GM04504 (cell line): Measurements from ENCODE around the gene TPRG1.
"Not testable (repeated sequence)": the region's sequence is repeated elsewhere in the genome, so short reads cannot be mapped to it uniquely, and the experiment has no call there.

Source experiments
- DNase-seq: peaks from one replicate; pipeline ENCODE4 v3.0.0-alpha.2; 2012; ENCODE audit warnings: low read depth

Gene TPRG1

DNA sequence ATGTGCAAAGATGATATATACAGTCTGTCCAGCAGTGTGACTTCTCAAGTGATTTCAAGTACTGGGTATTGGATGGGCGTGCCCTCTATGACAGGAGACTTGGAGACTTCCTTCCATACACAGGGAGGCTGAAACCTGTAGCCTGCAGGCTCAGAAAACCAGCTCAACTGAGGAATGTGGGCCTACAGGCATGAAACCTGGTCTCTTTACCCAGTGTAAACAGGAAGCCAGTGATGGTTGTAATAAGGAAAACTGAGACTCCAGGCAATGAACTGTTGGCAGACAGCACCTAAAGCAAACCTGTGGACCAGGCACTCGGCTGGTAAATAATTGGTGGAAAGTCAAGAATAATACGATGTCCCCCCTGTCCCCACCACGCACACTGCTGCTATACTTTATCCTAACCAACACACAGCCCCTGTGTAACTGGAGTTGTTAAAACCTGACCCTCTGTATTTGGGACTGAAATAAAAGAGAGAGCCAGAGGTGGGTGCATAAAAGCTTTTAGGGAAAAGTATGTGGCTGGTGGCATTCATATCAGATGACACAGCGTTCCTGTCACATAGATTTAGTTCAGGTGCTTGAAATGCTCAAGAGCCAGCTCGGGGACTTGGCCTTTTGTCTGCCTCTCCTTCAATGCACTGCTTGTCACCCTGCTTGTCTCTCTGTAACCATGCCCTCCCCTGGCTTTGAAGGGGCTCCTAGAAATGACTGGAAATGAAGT is 144.7 kb downstream of the TPRG1 start:
- DNase-seq = no peak

DNA sequence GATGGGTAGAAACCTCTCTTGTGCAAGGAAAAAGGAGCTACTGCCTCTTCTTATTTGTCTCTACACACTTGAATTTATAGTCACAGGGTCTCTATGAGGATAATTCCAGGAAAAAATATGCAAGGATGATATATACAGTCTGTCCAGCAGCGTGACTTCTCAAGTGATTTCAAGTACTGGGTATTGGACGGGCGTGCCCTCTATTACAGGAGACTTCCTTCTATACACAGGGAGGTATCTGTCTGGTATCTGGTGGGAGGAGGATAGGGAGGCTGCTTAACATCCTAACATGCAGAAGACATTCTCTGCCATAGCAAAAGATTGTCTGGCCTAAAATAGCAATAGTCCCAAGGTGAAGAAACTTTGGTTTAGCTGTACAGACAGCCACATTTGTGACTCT is 146.1 kb downstream of the TPRG1 start:
- DNase-seq = no peak

DNA sequence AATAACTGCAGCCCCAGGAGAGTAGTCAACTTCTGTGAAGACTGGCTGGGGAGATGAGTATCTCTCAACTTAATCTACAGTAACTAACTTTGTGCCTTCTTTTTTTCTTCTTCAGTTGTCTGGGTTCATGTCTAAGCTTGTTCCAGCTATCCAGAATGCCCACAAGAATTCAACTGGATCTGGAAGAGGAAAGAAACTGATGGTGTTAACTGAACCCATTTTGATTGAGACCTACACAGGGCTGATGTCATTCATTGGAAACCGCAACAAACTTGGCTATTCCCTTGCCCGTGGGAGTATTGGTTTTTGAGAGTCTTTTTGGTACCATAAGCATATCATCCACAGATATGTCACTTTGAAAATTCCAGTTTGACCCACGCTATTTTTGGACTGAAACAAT is 148.7 kb downstream of the TPRG1 start:
- no peak for DNase-seq

DNA sequence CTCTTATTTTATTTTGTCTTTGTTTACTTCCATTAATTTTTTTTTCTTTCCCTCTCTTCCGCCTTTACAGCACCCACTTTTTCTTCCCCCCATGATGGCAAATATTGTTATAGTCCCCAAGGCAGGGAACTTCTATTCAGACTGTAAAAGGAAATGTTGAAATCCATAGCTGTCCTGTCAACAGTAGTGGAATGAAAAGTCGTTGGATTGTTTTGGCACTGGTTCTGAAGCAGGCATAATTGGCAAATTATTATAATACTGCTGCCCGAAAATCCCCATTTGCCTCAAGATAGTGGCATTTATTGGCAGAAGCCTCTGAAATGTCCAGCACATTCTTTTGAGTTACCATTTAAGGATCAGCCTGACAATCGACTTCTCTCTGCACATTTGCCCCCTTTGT is 150.6 kb downstream of the TPRG1 start:
- no peak for DNase-seq

DNA sequence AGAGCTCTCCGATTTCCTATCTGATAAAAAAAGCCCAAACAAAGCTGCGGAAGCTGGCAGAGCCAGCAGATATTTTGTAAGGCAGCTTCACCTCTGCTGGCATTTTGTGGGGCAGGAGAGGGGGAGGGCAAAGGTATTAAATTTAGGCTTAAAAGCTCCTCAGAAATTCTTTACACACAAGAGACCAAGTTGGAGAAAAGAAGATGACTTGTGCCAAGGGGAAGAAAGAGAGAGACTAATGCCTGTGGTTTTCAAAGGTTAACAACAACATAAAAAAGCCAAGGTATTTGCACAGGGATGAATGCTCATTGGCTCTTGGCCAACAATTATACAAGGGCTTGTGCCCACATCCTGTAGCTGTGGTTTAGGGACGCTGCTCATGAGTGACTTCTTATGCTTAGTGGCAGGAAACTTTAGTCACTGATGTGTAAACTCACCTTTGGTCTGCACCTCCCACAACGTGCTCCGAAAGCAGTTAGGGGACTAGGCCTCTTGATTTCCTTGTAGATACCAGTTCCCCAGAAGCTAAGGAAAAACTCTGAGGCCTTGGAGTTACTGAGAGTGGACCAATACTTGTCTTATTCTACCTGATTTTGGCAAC is 152.9 kb downstream of the TPRG1 start:
- DNase-seq = peak; percentile 39

DNA sequence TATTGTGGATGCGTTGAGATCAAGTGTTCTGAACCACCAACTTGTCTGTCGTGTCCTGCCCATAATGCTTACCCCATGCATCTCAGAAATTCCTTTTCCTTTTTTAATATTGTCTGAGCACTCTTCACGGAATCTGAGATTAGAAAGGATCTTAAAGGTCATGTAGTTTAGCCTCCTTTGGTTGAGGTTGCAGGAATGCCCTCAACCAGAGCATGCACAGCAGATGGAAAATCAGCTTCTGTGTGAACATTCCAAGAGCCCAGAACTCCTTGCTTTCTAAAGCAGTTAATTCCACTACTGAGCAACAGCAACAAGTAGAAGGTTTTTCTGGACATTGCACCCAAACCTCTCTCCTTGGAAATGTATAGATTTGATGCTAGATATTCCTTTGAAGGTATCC is 153.7 kb downstream of the TPRG1 start:
- DNase-seq = no peak

DNA sequence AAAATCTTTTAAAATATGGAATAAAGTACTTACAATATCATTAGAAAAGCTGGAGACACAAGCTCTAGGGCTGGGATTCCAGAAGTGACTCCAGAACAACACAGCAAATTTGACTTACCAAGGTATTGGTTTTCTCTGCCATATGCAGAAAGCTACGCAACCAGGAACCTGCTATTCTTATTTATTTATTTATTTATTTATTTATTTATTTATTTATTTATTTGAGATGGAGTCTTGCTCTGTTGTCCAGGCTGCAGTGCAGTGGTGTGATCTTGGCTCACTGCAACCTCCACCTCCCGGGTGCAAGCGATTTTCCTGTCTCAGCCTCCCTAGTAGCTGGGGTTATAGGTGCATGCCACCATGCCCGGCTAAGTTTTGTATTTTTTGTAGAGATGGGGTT is 157.9 kb downstream of the TPRG1 start:
- DNase-seq = not testable (repeated sequence)

DNA sequence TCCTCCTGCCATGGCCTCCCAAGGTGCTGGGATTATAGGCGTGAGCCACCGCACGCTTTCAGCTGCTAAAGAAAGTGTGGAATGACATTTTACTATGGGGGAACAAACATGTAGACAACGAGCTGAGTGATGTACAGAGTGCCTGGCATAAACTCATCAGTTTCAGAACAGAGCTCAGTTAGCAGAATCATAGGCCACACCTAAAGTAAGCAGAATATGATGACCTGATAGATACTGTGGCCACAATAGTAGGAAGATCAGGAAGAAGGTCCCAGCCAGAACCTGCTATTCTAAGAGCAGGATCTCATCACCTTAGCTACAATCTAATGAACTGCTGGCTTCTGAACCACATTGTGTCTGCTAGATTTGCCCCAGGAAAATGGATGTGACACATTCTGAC is 158.3 kb downstream of the TPRG1 start:
- no peak for DNase-seq

DNA sequence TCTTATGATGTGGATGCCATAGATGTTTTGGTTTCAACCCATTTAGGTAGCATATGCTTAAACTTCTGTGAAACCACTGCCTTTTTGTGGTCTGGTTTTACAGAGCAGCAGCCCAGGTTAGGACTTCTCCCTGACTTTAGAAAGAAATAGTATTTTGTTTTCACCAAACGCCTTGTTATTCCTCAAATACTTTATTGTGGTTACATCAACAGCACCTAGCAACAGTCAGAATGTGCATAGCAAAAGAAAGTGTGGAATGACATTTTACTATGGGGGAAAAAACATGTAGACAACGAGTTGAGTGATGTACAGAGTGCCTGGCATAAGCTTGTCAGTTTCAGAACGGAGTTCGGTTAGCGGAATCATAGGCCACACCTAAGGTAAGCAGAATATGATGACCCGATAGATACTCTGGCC is 159.2 kb downstream of the TPRG1 start:
- DNase-seq = no peak

DNA sequence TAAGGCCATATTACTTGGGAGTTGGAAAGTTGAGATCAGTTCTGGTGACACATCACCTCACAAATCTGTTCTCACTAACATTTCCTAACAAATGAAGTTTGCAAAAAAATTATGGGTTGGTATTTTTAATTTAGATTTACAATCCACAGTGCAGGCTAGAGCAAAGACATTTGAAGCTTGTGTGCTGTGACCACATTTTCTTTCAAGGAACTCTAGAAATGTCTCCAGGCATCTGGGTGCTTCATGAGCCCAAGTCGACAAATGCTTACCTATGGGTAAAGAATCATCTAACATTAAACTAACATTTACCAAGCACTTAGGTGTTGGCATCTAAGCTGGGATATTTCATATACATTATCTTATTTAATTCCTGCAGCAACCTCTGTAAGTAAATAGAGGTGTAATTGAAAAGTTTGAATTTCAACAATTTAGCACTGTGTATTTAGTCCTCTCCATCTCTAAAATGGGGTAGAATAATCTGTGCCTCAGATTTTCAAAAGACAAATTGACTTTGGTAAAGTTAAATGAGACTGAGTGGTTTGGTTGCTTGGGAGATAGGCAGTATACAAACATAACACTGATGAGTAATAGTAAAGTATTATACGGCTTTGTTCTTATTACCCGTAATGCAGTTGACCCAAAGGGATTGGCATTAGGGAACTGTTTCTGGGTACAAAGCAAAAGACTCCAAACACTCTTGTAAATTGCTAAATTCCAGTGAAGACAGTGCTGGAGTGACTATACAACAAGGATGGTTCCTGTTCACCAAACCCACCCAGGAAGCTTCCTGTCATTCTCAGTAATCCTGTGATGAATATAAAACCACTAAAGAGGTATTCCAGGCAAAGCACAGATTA is 162.5 kb downstream of the TPRG1 start:
- DNase-seq = no peak

DNA sequence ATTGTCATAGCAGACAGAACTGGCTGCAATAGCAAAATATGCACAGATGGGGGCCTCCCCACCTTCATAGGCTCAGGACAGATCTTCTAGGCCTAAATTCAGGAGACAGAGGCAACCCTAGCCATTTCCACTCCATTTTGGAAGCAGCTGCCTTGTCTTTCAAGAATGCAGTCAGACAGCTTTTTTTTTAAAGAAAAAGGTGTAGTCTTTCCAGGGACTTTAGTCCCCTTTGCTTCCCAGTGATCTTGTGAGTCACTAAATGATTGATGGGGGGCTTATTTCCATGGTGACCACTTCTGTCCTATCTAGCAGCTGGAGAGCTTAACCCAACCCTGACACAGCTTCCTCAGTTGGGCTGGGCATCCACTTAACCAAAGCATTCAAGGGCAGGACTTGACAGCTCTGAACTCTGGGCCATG is 165.9 kb downstream of the TPRG1 start:
- DNase-seq = no peak

DNA sequence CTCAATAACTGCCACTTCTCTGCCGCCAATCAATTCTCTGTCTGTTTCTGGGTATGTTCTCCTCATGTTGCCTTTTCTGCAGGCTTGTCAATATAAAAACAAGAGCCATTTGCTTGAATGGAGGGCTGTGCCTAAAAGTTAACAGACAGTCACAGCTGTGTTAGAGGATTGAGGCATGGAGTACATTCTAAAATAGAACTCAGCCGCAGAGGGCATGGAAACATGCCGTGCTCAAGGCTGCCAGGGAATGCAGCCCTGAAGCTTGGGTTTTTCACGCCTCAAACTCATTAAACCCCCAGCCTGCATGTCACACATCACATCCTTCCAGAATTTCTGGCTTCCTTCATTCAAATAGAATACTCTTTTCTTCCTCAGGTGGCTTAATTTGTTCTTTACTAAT is 166.6 kb downstream of the TPRG1 start:
- no peak for DNase-seq

DNA sequence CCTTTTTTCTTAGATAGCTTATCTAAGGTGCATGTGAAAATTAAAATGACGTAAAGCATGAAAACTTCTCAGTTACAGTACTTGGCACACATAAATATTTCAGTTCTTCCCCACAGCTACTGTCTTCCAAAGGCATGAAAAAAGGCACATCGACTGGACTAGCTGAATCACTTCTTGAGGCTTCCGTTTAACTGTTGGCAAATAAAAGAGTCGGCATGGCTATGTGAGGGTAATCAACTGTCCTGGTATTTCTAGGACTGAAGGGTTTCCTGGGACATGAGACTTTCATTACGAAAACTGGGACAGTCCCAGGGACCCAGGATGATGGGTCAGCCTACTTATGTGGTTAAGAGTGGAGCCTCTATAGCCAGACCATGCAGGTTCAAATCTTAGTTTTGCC is 168.2 kb downstream of the TPRG1 start:
- DNase-seq = no peak

DNA sequence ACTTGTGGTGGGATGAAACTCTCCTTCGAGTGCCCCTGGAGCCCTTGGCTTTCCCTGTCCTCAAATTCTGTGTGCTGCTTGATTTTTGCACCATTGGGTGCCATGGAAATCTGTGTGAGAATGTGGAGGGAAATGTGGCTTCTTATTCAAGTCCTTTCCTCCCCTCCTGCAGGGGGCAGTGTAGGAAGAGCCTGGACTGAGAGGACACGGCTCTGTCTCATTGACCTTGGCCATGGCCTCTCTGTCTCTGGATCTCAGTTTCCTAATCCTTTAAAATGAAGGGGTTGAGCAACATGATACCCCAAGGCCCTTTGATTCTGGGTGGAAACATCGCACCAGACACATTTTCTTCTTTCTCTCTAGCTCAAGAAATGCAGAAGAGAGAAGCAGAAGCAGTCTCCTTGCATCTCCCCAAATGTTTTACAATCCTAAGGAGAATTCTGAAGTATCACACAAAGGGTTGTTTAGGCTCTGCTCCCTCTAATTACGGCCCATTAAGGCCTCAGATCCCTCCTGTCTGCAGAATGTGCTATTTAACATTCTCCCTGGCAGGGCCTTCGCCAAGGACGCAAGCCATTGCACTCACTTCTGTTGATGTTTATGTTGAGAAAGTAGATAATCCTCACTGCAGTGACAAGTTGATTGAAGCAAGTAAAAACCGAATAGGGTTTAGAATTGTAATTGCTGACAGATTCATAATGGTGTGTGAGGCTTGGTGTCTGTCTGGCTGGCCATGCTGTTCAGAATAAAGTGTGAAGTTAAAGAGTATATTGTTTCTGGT is 169.1 kb downstream of the TPRG1 start:
- DNase-seq = no peak

DNA sequence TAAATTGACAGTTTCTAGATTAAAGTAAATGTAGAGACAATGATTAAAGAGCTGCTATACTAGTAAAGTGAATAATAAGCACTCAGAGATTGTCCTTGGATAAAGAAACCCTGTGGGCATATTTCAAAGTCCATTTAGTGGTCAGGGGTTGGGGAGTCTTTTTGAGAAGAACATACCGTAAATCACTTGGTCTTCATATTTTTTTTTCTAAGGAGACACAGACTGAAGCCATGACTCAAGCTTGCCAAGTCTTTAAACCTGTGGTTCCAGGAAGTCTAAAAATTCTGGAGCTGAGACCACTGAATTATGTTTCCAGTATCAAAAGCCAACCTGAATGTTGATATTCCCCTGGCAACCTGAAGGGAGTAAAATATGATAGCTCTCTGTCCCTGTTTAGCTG is 171.0 kb downstream of the TPRG1 start:
- no peak for DNase-seq

DNA sequence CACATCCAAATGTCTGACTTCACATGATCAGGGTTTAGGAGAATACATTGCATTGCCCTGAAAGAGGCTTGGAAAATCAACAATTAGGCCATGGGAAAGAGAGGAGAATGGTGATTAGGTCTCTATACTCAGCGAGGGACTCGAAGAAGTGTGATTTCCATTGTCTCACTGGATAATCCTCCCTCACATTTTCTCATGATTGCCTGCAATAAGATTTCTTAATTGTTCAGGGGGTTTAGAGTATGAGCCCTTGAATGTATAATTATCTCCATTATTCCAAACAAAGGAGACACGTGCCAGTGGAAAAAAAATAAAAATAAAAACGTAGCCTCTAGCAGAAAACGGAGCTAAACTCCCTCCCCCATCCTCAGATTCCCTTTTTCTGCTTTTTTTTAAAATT is 173.2 kb downstream of the TPRG1 start:
- no peak for DNase-seq

DNA sequence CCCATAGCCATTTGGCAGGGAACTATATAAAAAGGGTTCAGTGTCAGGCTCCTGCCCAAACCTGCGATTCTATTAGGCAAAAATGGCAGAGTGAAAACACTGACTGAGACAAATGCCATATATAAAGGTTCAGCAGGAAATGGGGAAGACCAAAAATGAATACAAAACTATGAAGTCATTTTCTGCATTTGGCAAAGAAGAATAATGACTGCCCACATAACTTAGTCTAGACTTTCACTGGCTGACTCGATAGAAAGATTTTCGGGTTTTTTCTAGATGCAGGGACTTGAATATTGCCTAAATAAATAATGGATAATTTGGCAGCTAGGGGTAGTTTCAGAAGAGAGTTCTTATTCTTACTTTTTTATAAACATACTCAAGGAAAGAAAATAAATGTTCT is 178.0 kb downstream of the TPRG1 start:
- no peak for DNase-seq

DNA sequence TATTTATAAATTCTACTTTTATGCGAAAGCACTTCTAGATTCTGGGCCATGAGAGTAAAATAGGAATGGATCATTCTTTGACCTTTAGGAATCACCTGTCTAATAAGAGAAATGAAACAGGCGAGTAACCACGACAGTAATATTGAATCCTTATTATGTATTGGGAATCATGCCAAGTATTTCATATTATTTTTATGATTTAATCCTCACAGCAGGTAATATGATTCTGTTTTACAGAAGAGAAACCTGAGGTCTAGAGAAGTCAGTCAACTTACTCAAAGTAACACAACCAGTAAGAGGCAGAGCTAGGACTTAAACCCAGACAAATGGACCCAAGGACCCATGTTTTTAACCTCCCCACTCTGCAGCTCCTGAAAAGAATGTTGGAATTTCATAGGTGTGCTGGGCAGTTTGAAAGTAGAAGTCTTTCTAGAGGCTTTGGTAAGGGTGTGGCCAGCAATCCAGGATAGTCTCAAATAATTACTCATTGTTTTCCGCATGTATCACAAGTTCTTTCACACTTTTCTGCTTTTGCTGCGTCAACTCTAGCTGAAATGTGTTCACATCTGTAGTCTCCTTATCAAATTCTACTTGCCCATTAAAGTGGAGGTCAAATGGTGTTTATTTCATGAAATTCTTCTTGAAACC is 181.7 kb downstream of the TPRG1 start:
- no peak for DNase-seq

DNA sequence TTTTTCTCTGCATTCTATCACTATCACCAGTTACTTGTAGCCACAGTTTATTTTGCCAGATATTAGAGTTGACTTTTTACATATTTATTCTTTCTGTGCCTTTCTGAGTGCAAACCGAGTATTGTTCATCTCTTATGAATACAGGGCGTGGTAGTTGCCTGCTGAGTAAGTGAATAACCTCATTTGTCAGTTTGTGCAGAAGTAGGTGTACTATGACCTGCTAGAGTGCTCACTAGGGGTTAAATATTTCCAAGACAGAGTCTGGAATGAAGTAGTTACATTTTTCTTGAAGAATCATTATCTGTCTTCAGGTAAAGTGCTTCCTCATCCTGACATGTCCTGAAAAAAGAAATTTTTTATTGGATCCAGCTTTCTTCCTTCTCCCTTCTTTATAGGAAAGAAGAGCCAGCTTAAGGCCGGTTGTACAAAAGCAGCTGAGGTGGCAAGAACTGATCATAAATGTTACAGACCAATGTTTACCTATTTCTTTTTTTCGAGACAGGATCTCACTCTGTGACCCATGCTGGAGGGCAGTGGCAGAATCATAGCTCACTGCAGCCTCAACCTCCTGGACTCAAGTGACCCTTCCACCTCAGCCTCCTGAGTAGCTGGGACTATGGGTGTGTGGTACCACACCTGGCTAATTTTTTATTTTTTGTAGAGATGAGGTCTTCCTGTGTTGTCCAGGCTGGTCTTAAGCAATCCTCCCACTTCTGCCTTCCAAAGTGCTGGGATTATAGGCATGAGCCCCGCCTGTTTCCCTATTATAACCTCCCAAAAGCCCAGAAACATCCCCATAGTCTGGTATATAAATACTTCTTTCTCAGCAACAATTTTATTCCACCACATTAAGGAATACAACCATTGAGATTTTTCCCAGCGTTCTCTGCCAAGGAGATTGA is 182.5 kb downstream of the TPRG1 start:
- DNase-seq = no peak

DNA sequence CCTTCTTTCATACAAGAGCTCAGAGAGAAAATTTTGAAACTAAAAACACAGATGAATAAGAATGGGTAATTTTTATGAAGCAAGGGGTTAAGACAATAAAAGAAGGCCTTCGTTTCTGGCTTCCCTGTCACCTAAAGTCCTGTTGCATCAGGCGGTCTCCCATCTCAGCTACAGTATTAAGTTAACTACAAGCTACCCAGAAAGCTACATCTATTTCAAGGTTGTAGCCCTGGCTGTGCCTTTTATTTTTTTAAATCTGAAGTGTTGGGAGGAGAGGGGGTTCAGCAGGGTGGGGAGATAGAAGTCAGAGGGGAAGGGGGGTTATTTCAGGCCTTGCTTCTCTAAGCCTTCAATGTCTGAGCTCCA is 183.3 kb downstream of the TPRG1 start:
- no peak for DNase-seq
